Adrenal gland (tissue), 12 donors: ENCODE measurements around the gene NDUFA8. TPM values are rescaled to one million over a fixed set of nuclear protein-coding genes. Genes with fewer than 3 reads are reported as not detected.

Experiments
- DNase-seq, 7 donors: peaks; one replicate each; pipeline ENCODE4 v3.0.0-alpha.2; 2019 to 2020
- H3K27ac ChIP-seq, 5 donors: fragments of 200-600 bp; sonication (generic) in 4 of 5; 1 replicate in 3 of 5; 2 replicates in 2 of 5; pipeline versions ENCODE4 v1.5.1 to v1.8.0; 2016 to 2020; ENCODE audit warnings: mild to moderate bottlenecking in 1 of 5
- H3K27me3 ChIP-seq: fragments of 200-600 bp; 2 replicates; pipeline ENCODE4 v1.8.0; 2021
- H3K36me3 ChIP-seq, 2 donors: fragments of 200-600 bp; replicated peaks in 1 of 2; 1 replicate in 1 of 2; 2 replicates in 1 of 2; pipeline versions ENCODE4 v1.5.1 to v1.8.0; 2018 to 2022
- H3K4me1 ChIP-seq, 2 donors: fragments of 200-600 bp; replicated peaks in 1 of 2; 1 replicate in 1 of 2; 2 replicates in 1 of 2; pipeline versions ENCODE4 v1.5.1 to v1.8.0; 2018 to 2021
- H3K4me3 ChIP-seq, 4 donors: fragments of 200-600 bp; sonication (generic) in 3 of 4; one replicate each; pipeline ENCODE4 v1.5.1; 2016 to 2018
- H3K9me3 ChIP-seq, 3 donors: fragments of 200-600 bp; sonication (generic) in 1 of 3; replicated peaks in 1 of 3; 1 replicate in 2 of 3; 2 replicates in 1 of 3; pipeline versions ENCODE4 v1.5.1 to v1.8.0; 2016 to 2021
- POLR2A ChIP-seq, 2 donors: fragments of 450-650 bp; IDR thresholded peaks; one replicate each; pipeline ENCODE4 v1.6.1; 2017; ENCODE audit warnings: antibody characterized with exemption in 2 of 2, mild to moderate bottlenecking in 2 of 2, moderate library complexity in 1 of 2
- WGBS, 4 donors: extraction: QIAGEN DNeasy Blood & Tissue Kit in 2 of 4; methylation state at CpG; one replicate each; pipeline versions ENCODE4 v1.1.5 to v1.1.7; 2013 to 2017; 5-methylcytosine and 5-hydroxymethylcytosine counted together
- intact Hi-C, 2 donors: fragments of 100-400 bp; cut with DNase I; formaldehyde crosslinking; loops; one replicate each; pipeline versions ENCODE4 v1.14.1 to v1.15.0; 2022 to 2023
- polyA plus RNA-seq, 3 donors: library from polyadenylated mRNA; stranded (reverse); fragments of 200-250 nt in 2 of 3; fragments of 350-450 nt in 1 of 3; fragmentation: Illumina TruSeq in 1 of 3; extraction: RNeasy Lipid Tissue Mini Kit (QIAGEN cat#74804) in 1 of 3; gene quantifications; one replicate each; pipeline ENCODE4 v1.2.3, GENCODE V29; 2013 to 2014
- total RNA-seq, 9 donors: library from RNA; depleted of rRNA in 4 of 9; stranded (reverse); fragments of >200 nt in 4 of 9; fragments of 120-200 nt in 1 of 9; fragmentation: NEBNext Ultra II Directional in 1 of 9; extraction: Animal tissue kit (Norgen Biotek cat#: 25700) in 1 of 9; gene quantifications; one replicate each; pipeline versions ENCODE4 v1.1.0 to v1.2.4, GENCODE V29; 2013 to 2023
- TF ChIP-seq, protein P1 (sequence below), 6 experiments: fragments of 450-650 bp in 4 of 6; fragments of 200-600 bp in 2 of 6; sonication (generic) in 1 of 6; IDR thresholded peaks; 1 replicate in 5 of 6; 2 replicates in 1 of 6; pipeline versions ENCODE4 v1.5.1 to v1.8.0; 2016 to 2021; ENCODE audit warnings: antibody characterized with exemption in 6 of 6, mild to moderate bottlenecking in 2 of 6, moderate library complexity in 1 of 6
- donor health status: healthy with polysubstance abuse.
- donor health status: Bipolar disorder and iron deficiency.
- donor health status: DM: yes; HTN: yes; CAD: no.
- donor health status: DM: no; HTN: no; CAD: no.
- donor health status: DM: no; HTN: no; CAD: no.
- donor health status: DM: yes; HTN: yes; CAD: no.

The NDUFA8 gene
- total and polyA plus RNA-seq, 12 donors, result 34.5 to 182 (median 70.8) TPM

GRCh38 chr9:122195875-122196274 is 36.3 kb upstream of the NDUFA8 start:
- WGBS, 4 donors, result 83 to 98% (median 87%) methylated on average over 4 of the region's 4 CpGs
- H3K36me3 ChIP-seq, result no peaks in the 10 kb centered on the region
- H3K4me3 ChIP-seq, result no peak overlapping the region

DNA sequence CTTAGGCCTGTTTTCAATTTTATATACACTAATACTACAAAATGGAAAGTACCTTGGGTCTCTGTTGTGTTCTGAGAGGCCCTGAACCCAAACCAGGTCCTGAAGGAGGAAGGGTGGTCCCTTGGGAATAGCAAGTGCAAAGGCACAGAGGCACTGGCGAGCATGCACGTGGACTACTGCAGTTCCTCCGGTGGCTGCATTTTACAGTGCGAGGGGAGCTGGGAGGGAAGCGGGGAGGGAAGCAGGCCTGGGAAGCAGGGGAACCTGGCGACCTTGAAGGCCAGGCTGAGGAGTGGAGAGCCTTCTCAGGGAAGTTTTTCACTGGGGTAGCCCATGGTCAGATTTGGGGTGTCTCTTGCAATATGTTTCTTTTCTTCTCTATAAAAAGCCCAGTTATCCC is 34.1 kb upstream of the NDUFA8 start:
- intact Hi-C loops, result no loop called here
- Histone ChIP-seq H3K27me3 (peaks cover 14% of the 10 kb centered on the region), H3K36me3 (no peaks in the 10 kb centered on the region), H3K9me3 (no peaks in the 10 kb centered on the region), H3K4me1 (no peaks in the 10 kb centered on the region), H3K4me3 (no peak overlapping the region), H3K27ac (no peak overlapping the region)
- DNase-seq, result no peak
- no peak for TF ChIP-seq POLR2A (IDR thresholded peaks at IDR 0.05)
- TF ChIP-seq, protein P1, sequence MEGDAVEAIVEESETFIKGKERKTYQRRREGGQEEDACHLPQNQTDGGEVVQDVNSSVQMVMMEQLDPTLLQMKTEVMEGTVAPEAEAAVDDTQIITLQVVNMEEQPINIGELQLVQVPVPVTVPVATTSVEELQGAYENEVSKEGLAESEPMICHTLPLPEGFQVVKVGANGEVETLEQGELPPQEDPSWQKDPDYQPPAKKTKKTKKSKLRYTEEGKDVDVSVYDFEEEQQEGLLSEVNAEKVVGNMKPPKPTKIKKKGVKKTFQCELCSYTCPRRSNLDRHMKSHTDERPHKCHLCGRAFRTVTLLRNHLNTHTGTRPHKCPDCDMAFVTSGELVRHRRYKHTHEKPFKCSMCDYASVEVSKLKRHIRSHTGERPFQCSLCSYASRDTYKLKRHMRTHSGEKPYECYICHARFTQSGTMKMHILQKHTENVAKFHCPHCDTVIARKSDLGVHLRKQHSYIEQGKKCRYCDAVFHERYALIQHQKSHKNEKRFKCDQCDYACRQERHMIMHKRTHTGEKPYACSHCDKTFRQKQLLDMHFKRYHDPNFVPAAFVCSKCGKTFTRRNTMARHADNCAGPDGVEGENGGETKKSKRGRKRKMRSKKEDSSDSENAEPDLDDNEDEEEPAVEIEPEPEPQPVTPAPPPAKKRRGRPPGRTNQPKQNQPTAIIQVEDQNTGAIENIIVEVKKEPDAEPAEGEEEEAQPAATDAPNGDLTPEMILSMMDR (IDR thresholded peaks at IDR 0.05), result no peak
- WGBS, 4 donors, result 77 to 90% (median 83%) methylated on average over 6 of the region's 6 CpGs

More at GRCh38 chr9:122195875-122196274, 36.3 kb upstream of the NDUFA8 start:
- Histone ChIP-seq H3K4me1 (no peaks in the 10 kb centered on the region), H3K9me3 (no peaks in the 10 kb centered on the region), H3K27me3 (peaks cover 14% of the 10 kb centered on the region), H3K27ac (no peak overlapping the region)
- DNase-seq, result no peak
- TF ChIP-seq, protein P1 (IDR thresholded peaks at IDR 0.05), result no peak
- TF ChIP-seq POLR2A (IDR thresholded peaks at IDR 0.05), result no peak
- intact Hi-C loops, result no loop called here

DNA sequence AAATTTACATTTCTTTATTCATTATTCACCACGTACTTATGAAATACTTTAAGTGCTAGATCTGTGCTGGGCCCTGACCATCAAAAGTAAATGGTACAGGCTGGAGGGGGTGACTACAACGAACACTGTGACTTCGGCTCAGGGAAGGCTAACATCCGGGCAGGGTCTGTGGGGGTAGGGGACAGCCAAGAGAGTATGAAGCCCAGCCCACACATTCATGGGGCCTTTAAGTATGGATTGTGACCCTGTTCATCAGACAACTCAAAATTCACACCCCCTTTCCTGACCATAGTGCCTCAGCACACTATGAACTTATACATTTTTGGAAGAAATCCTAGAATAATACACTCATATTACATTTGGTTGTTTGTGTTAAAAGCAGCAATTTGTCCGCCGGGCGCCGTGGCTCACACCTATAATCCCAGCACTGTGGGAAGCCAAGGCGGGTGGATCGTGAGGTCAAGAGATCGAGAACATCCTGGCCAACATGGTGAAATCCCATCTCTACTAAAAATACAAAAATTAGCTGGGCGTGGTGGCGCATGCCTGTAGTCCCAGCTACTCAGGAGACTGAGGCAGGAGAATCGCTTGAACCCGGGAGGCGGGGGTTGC is 33.4 kb upstream of the NDUFA8 start:
- no peaks in the 10 kb centered on the region for H3K36me3 ChIP-seq
- H3K4me3 ChIP-seq, result no peak overlapping the region
- no peak overlapping the region for H3K27ac ChIP-seq
- H3K27me3 ChIP-seq, result peaks cover 12% of the 10 kb centered on the region
- intact Hi-C loops, result no loop called here
- 76 to 82% (median 77%) methylated on average over 16 of the region's 16 CpGs for WGBS, 4 donors
- H3K9me3 ChIP-seq, result no peaks in the 10 kb centered on the region
- no peak for DNase-seq
- TF ChIP-seq POLR2A (IDR thresholded peaks at IDR 0.05), result no peak
- TF ChIP-seq, protein P1 (IDR thresholded peaks at IDR 0.05), result no peak
- H3K4me1 ChIP-seq, result no peaks in the 10 kb centered on the region

- 87 to 90% (median 89%) methylated on average over 4 to 5 of the region's 5 CpGs for WGBS, 4 donors
- TF ChIP-seq, protein P1 (IDR thresholded peaks at IDR 0.05), result no peak
- no peak for TF ChIP-seq POLR2A (IDR thresholded peaks at IDR 0.05)
- Histone ChIP-seq H3K36me3 (no peaks in the 10 kb centered on the region), H3K27me3 (peaks cover 5% of the 10 kb centered on the region), H3K9me3 (no peaks in the 10 kb centered on the region), H3K4me3 (no peak overlapping the region), H3K4me1 (no peaks in the 10 kb centered on the region), H3K27ac (no peak overlapping the region)
- intact Hi-C loops, result no loop called here
- no peak for DNase-seq
Measured at GRCh38 chr9:122192261-122192875, 32.8 kb upstream of the NDUFA8 start.
